CD14-positive monocyte (primary cell): Measurements from ENCODE around the gene TGFA. TPM values are rescaled to one million over a fixed set of nuclear protein-coding genes. Genes with fewer than 3 reads are reported as not detected.

Experiments used
- DNase-seq, 3 donors: peaks; one replicate each; pipeline ENCODE4 v3.0.0-alpha.2; 2011 to 2022
- H2AFZ ChIP-seq: 2 replicates; pipeline ENCODE4 v1.6.0; 2012; ENCODE audit warnings: mild to moderate bottlenecking, low read depth, low read length, inconsistent platforms; ENCODE audit not compliant: insufficient read depth, poor library complexity, severe bottlenecking
- H3K27ac ChIP-seq, 2 donors: 1 replicate in 1 of 2; 2 replicates in 1 of 2; pipeline ENCODE4 v1.5.1; 2012 to 2013; ENCODE audit warnings: low read length in 2 of 2, control low read depth in 1 of 2, inconsistent platforms in 1 of 2, low read depth in 1 of 2, mild to moderate bottlenecking in 1 of 2
- H3K27me3 ChIP-seq, 2 donors: one replicate each; pipeline versions ENCODE4 v1.6.0 to v1.6.1; 2011 to 2013; ENCODE audit warnings: low read length in 2 of 2; ENCODE audit not compliant: control insufficient read depth in 2 of 2, insufficient read depth in 2 of 2
- H3K36me3 ChIP-seq, 2 donors: replicated peaks in 1 of 2; 1 replicate in 1 of 2; 2 replicates in 1 of 2; pipeline versions ENCODE4 v1.5.1 to v1.6.1; 2012 to 2013; ENCODE audit warnings: low read length in 2 of 2, control low read depth in 1 of 2, inconsistent platforms in 1 of 2, mild to moderate bottlenecking in 1 of 2; ENCODE audit not compliant: insufficient read depth in 2 of 2, control insufficient read depth in 1 of 2
- H3K4me1 ChIP-seq, 2 donors: 1 replicate in 1 of 2; 2 replicates in 1 of 2; pipeline versions ENCODE4 v1.5.1 to v1.6.1; 2012 to 2013; ENCODE audit warnings: low read length in 2 of 2, control low read depth in 1 of 2, inconsistent platforms in 1 of 2, mild to moderate bottlenecking in 1 of 2, moderate library complexity in 1 of 2; ENCODE audit not compliant: insufficient read depth in 2 of 2, control insufficient read depth in 1 of 2
- H3K4me2 ChIP-seq: replicated peaks from 2 replicates; pipeline ENCODE3; 2012; ENCODE audit warnings: low read length, moderate library complexity, mild to moderate bottlenecking; ENCODE audit not compliant: poor library complexity, severe bottlenecking; ENCODE audit errors: extremely low read depth
- H3K4me3 ChIP-seq, 3 experiments: fragments of 200-600 bp in 1 of 3; sonication (generic) in 1 of 3; replicated peaks in 1 of 3; 1 replicate in 2 of 3; 2 replicates in 1 of 3; pipeline ENCODE4 v1.5.1; 2011 to 2013; ENCODE audit warnings: low read length in 3 of 3, mild to moderate bottlenecking in 3 of 3, control low read depth in 2 of 3, low read depth in 2 of 3, inconsistent platforms in 1 of 3, moderate library complexity in 1 of 3
- H3K79me2 ChIP-seq: 2 replicates; pipeline ENCODE4 v1.6.0; 2012; ENCODE audit warnings: mild to moderate bottlenecking, control low read depth, inconsistent platforms, low read length, moderate library complexity; ENCODE audit not compliant: insufficient read depth
- H3K9ac ChIP-seq: 2 replicates; pipeline ENCODE4 v1.6.0; 2017; ENCODE audit warnings: low read length, mild to moderate bottlenecking; ENCODE audit not compliant: insufficient read depth, poor library complexity, severe bottlenecking
- H3K9me3 ChIP-seq, 2 donors: replicated peaks in 1 of 2; 1 replicate in 1 of 2; 2 replicates in 1 of 2; pipeline versions ENCODE4 v1.5.1 to v1.6.1; 2012 to 2013; ENCODE audit warnings: low read length in 2 of 2, control low read depth in 1 of 2; ENCODE audit not compliant: control insufficient read depth in 1 of 2, insufficient read depth in 1 of 2
- H4K20me1 ChIP-seq: 2 replicates; pipeline ENCODE4 v1.6.0; 2012; ENCODE audit warnings: mild to moderate bottlenecking, low read length, control low read depth, moderate library complexity; ENCODE audit not compliant: insufficient read depth
- H3K27ac Mint-ChIP-seq, 7 donors: one replicate each; pipeline ENCODE4 v1.8.0; 2020; ENCODE audit warnings: mild to moderate bottlenecking in 7 of 7, mixed read lengths in 7 of 7, moderate library complexity in 6 of 7, inconsistent platforms in 2 of 7
- H3K27me3 Mint-ChIP-seq, 3 donors: one replicate each; pipeline ENCODE4 v1.8.0; 2021 to 2022; ENCODE audit warnings: low read depth in 3 of 3, mild to moderate bottlenecking in 3 of 3, mixed read lengths in 3 of 3, moderate library complexity in 3 of 3, inconsistent platforms in 1 of 3
- H3K36me3 Mint-ChIP-seq, 2 donors: one replicate each; pipeline ENCODE4 v1.8.0; 2020; ENCODE audit warnings: mixed read lengths in 2 of 2, inconsistent platforms in 1 of 2, mild to moderate bottlenecking in 1 of 2
- H3K4me1 Mint-ChIP-seq: one replicate; pipeline ENCODE4 v1.8.0; 2020; ENCODE audit warnings: mild to moderate bottlenecking, mixed read lengths
- H3K4me3 Mint-ChIP-seq, 2 donors: one replicate each; pipeline ENCODE4 v1.8.0; 2020; ENCODE audit warnings: mild to moderate bottlenecking in 2 of 2, mixed read lengths in 2 of 2, moderate library complexity in 1 of 2
- H3K9me3 Mint-ChIP-seq, 7 donors: one replicate each; pipeline ENCODE4 v1.8.0; 2020 to 2022; ENCODE audit warnings: mixed read lengths in 7 of 7, mild to moderate bottlenecking in 6 of 7, moderate library complexity in 6 of 7, inconsistent platforms in 2 of 7
- CTCF ChIP-seq: fragments of 200-600 bp; IDR thresholded peaks from one replicate; pipeline ENCODE4 v1.8.0; 2022; ENCODE audit warnings: antibody characterized with exemption, mild to moderate bottlenecking
- whole genome bisulfite sequencing: methylation state at CpG from one replicate; pipeline ENCODE4 v1.1.5; 2013; ENCODE audit warnings: missing lambda C conversion rate; ENCODE audit not compliant: insufficient coverage; 5-methylcytosine and 5-hydroxymethylcytosine counted together
- intact Hi-C, 2 donors: fragments of 100-400 bp; cut with micrococcal nuclease; formaldehyde crosslinking; loops; one replicate each; pipeline versions ENCODE4 v1.15.0 to v1.15.1; 2023
- polyA plus RNA-seq, 3 donors: library from polyadenylated mRNA; depleted of rRNA in 1 of 3; unstranded in 2 of 3; stranded (reverse) in 1 of 3; fragments of 300-500 nt in 2 of 3; fragments of >200 nt in 1 of 3; fragmentation: Illumina TruSeq in 2 of 3; gene quantifications; 1 replicate in 2 of 3; 2 replicates in 1 of 3; pipeline ENCODE4 v1.2.3, GENCODE V29; 2012 to 2021

Gene TGFA
- polyA plus RNA-seq, 3 donors: 1.7 to 2.5 (median 1.7) TPM

GRCh38 chr2:70461981-70462876 lies 91.4 kb downstream of the TGFA start:
- TF ChIP-seq CTCF: no peak
- H3K4me3 ChIP-seq: no peak overlapping the region
- no peak overlapping the region for H2AFZ ChIP-seq
- no peaks in the 10 kb centered on the region for H3K4me1 ChIP-seq
- Mint-ChIP-seq H3K4me1 (no peaks in the 10 kb centered on the region), H3K27me3 (peaks cover under 1 to 2% (median 1%) of the 10 kb centered on the region in 3 donors), H3K4me3 (no peak overlapping the region), H3K9me3 (no peaks in the 10 kb centered on the region), H3K27ac (no peak overlapping the region), H3K36me3 (no peaks in the 10 kb centered on the region)
- H3K27ac ChIP-seq: no peak overlapping the region
- no peaks in the 10 kb centered on the region for H4K20me1 ChIP-seq
- no peak overlapping the region for H3K9ac ChIP-seq
- H3K79me2 ChIP-seq: no peaks in the 10 kb centered on the region
- H3K4me2 ChIP-seq: no peak overlapping the region
- H3K36me3 ChIP-seq: no peaks in the 10 kb centered on the region
- no peaks in the 10 kb centered on the region for H3K9me3 ChIP-seq
- no peak for DNase-seq
- WGBS: 93% methylated on average over 14 of the region's 14 CpGs
- intact Hi-C loops: no loop called here
- no peaks in the 10 kb centered on the region for H3K27me3 ChIP-seq

- Histone ChIP-seq H3K36me3 (no peaks in the 10 kb centered on the region), H3K27me3 (no peaks in the 10 kb centered on the region), H2AFZ (no peak overlapping the region), H3K79me2 (no peaks in the 10 kb centered on the region), H3K4me1 (no peaks in the 10 kb centered on the region), H3K9me3 (no peaks in the 10 kb centered on the region), H4K20me1 (no peaks in the 10 kb centered on the region), H3K4me2 (no peak overlapping the region), H3K4me3 (no peak overlapping the region), H3K9ac (no peak overlapping the region), H3K27ac (no peak overlapping the region)
- H3K4me3 Mint-ChIP-seq: no peak overlapping the region
- TF ChIP-seq CTCF: no peak
- WGBS: 92% methylated on average over 3 of the region's 4 CpGs
- H3K27ac Mint-ChIP-seq: no peak overlapping the region
- intact Hi-C loops: no loop called here
- no peaks in the 10 kb centered on the region for H3K36me3 Mint-ChIP-seq
- no peaks in the 10 kb centered on the region for H3K4me1 Mint-ChIP-seq
- no peaks in the 10 kb centered on the region for H3K9me3 Mint-ChIP-seq
- peaks cover 0 to 2% (median 1%) of the 10 kb centered on the region in 3 donors for H3K27me3 Mint-ChIP-seq
- no peak for DNase-seq
Measured at GRCh38 chr2:70461414-70461813, 92.2 kb downstream of the TGFA start.
